GM19351 (cell line): Measurements from ENCODE around the gene KY.

Experiments used
- ATAC-seq: cut with Tn5 transposase; IDR thresholded peaks from one replicate; pipeline ENCODE4 v1.9.1; 2021; ENCODE audit warnings: mild to moderate bottlenecking, moderate library complexity; ENCODE audit not compliant: unreplicated experiment

The KY gene

GRCh38 chr3:134622806-134623365, 27.9 kb downstream of the KY start:
- ATAC-seq, result no peak

GRCh38 chr3:134621854-134622253, 29.0 kb downstream of the KY start:
- ATAC-seq, result no peak

DNA sequence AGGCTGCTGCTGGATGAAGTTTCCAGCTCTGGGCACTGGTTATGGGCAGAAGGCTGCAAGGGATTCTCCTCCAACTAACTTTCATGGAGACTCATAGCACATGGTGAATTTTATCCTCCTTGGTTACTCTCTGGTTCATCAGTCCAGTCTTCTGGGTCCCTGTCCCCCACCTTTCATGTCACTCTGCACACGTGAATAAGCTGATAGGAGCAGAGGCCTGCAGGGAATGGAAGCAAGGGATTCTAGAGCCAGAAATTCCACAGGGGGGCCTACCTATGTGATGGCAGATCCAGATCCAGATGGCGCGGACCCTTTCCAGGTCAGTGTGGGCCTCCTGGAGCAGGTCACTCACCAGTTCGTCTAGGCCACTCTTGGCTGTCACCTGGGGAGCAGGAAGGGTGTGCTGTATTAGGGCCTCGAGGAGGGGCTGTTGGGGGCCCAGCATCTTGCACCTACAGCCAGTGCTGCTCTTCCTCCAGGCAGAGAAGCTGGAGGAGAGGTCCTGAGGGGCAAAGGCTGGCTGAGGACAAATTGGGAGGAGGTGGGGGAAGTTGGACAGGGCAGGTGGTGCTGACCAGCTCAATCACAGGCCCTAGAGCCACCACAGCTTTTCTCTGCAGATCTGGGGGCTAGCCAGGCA, 30.2 kb downstream of the KY start:
- ATAC-seq, result no peak

DNA sequence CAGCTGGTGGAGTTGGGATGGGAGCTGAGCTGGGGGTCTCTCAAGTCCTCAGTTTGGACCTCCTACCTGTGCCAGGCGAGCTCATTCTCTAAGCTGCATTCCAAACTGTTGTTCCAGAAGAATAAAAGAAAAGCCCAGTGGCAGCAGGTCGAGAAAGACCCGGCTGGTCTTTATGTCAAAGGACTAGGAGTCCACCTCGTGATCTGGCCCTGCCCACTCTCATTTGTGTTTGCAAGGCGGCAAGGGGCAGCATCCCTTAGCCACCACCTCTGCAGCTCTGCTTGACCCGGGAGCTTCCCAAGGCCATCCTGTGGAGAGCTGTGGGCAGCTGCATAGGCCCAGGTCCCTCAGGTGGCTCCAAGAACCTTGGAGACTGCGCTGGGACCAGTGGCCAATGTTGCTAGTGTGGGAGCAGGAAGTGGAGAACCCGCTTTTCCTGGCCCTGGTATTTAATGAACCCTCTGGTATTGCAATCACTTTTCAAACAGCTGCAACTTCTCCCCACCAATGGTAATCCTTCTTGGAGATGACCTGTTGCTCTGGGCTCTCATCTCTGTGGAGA, 30.9 kb downstream of the KY start:
- no peak for ATAC-seq

DNA sequence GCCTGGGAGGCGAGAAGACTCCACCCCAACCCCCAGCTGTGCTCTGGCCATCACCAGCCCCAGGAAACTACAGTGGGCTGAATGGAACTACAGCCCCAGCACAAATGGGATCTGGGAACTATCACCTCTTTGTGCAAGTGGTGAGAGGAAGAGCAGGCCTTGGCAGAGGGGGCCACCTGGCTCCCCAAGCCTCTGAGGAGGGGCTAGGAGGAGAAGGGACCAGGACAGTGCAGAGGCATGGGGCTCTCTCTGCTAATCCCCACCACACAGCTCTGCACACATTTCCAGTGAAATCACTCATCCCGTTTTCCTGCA, 31.6 kb downstream of the KY start:
- ATAC-seq, result no peak

GRCh38 chr3:134618478-134619300, 32.1 kb downstream of the KY start:
- no peak for ATAC-seq

- ATAC-seq, result no peak
These were observed 33.0 kb downstream of the KY start for GRCh38 chr3:134617608-134618477.

- no peak for ATAC-seq
These were observed 35.1 kb downstream of the KY start for GRCh38 chr3:134615743-134616142.

- no peak for ATAC-seq
These were observed 35.9 kb downstream of the KY start for GRCh38 chr3:134614955-134615354.

GRCh38 chr3:134613006-134613520, 37.8 kb downstream of the KY start:
- no peak for ATAC-seq

DNA sequence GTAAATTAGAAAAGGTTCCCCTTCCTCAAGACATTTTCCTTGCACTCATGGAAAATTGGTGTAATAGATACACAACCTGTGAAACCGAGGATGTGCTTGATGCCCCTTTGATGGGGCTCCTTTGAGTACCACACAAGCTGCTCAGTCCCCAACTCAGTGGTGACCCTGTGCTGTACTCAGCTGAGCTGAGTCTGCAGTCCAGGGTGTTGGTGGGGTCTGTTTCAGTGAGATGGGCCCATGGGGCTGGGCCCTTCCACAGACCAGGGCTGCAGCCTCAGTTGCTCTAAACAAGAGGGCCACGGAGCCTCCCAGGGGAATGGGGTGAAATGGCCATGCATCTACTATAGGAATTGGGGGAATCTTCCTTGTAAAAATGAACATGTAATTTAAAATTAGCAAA, 39.3 kb downstream of the KY start:
- no peak for ATAC-seq

GRCh38 chr3:134610432-134611385, 40.1 kb downstream of the KY start:
- ATAC-seq, result no peak

DNA sequence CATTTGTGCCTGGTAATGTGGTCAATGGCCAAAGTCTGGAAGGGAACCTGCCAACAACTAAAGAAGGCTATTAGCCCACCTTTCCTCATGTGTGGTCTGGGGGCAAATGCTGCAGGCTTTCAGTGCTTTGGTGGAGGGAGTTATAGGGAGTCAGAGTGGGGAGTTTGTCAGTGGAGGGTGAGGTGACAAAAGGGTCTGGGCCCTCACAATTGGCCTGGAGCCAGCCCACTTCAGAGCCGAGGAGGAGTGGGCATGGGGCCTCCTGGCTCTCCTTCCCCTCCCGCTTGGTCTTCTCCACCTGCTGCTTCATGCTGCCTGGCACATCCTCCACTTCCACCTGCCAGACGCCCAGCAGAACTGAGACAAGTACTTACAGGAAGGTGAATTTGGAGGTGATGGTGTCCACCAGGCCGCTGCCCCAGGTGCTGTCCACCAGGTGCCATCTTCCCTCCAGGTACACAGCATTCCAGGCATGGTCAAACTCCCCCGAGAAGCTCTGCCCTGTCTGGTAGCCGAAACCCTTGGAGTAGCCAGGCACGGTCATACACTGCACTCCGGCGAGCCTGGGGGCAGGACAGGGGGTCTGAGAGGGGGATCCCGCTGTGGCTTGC, 40.9 kb downstream of the KY start:
- no peak for ATAC-seq

DNA sequence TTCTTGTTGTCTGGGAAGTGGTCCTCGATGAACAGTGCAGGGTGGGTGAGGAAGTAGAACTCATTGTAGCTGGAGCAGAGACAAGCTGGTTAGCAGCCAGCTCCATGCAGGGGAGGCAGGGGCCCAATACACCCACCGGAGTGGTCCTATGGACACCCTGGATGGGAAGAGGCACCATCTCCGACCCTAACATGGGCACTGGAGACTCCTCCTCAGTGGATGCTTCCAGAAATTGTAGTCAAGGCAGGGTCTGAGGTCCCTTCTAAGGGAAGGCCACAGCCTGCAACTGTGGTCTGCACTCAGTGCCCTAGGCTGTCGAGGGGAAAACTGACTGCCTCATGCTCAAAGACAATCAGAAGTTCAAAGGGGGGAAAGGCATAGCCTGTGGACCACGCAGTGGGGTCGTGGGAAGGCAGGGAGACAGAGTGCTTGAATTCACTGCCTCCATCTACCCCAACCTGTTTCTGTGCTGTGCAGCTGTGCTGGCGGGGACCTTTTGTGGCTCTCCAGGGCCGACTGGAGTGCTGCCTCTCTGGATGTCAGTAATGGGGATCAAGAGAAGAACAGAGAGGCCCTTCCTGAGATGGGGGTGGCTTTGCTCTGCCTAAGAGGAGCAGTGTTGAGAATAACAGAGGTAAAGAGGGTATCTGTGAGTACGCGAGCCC, 41.9 kb downstream of the KY start:
- ATAC-seq, result no peak

DNA sequence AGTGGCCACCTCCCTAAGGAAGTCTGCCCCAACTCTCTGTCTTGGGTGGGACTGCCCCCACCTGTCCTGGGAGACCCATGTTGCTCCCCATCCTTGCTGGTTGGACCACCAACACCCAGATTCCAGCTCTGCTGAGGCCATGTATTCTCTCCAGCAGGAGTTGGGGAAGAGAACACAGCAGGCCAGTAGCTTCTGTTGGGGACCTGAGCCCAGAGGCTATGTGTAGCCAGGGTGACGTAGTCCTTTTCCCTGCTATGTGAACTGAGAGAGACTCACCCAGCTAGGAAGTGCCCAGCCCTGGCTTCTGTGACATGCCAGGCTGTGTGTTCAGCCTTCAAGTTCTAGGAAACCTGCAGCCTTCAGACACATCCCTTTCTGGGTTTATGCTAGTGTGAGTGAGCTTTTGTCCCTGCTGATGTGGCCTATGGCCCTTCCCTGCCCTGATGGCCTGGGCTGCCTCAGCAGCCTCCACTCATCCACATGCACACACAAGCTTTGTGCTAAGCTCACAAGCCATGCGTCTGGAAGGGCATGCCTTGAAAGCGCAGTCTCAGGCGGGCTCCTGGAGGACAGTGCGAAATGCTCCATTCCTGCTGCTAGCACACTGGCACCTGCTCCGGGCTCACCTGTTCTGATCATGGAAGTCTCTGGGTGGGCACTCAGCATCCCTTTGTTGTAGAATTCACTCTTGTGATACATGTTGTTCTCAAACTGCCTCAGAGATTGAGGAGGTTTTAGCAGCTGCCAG, 42.6 kb downstream of the KY start:
- no peak for ATAC-seq

- no peak for ATAC-seq
These were observed 43.5 kb downstream of the KY start for GRCh38 chr3:134607054-134608022.
